ENCODE results near the gene TMA16.
"Not testable (repeated sequence)": the region's sequence is repeated elsewhere in the genome, so short reads cannot be mapped to it uniquely, and the experiment has no call there.

The TMA16 gene

DNA sequence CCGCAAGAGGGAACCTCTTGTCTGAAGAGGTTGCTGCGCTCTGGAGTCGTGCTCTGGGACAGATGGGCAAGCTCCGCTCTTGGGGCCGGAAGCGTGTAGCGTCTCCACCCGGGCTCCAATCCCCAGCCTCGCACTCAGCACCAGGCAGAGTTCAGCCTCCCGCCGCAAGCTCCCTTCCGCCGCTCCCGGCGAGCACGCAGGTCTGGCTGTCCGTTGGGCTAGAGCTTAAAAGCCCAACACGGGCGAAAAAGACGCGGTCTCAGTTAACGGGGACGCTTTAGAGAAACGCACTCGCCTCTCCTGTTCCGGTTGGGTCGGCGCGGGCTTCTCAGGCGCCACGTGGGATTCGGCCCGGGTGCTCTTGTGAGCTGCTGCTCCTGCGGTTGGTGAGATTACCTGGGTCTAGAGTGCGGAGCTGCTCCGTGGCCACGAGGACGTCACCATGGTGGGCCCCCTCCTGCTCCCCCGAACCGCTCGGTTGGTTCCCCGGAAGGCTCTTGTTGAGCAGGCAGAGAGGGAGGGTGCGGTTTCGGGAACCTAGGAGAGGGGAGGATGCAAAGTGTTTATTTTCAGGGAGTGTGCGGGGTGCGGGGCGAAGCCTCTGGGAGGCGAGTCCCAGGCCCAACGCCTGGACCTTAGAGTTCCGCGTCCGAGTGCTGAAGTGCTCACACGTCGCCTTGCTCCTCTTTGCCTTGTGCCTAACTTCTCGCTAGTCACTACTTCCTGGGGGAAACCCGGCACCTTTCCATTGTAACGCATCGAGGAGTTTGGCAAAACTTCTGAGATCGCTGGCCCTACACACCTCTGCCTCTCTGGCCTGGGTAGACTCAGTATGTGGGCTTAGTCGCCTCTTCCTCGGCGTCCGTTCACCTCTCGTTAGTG lies at the start of gene TMA16:
Gene TMA16 (plus strand): TSS at position 331 of the 882 bp plus-strand sequence. CDS start 112 bp downstream, at position 443.
- DNase-seq = peak; percentile 20 to 86 (median 72)

DNA sequence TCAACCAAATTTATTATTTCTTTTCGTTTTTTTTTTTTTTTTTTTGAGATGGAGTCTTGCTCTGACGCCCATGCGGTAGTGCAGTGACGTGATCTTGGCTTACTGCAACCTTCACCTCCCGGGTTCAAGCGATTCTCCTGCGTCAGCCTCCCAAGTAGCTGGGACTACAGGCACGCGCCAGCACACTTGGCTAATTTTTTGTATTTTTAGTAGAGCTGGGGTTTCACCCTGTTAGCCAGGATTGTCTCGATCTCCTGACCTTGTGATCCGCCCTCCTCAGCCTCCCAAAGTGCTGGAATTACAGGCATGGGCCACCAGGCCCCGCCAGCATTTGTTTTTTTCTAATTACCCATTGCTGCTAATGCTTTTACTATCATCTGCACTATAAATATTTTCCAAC lies 47.5 kb upstream of the TMA16 start:
- DNase-seq = not testable (repeated sequence)

DNA sequence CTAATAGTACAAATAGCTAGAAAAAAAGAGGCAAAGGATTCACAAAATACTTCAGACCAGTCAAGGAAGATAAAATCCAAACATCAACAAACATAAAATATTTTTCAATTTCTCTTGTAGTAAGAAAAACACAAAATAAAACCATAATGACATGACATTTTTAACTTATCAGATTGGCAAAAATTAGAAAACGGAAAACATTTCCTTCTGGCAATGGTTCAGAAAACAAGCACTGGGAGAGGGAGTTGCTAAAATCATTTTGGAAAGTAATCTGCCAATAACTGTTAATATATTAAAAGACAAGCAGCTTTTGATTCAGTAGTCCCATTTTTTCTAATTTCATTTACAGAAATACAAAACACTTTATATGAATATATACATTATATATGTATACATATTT lies 47.0 kb upstream of the TMA16 start:
- no peak for DNase-seq

DNA sequence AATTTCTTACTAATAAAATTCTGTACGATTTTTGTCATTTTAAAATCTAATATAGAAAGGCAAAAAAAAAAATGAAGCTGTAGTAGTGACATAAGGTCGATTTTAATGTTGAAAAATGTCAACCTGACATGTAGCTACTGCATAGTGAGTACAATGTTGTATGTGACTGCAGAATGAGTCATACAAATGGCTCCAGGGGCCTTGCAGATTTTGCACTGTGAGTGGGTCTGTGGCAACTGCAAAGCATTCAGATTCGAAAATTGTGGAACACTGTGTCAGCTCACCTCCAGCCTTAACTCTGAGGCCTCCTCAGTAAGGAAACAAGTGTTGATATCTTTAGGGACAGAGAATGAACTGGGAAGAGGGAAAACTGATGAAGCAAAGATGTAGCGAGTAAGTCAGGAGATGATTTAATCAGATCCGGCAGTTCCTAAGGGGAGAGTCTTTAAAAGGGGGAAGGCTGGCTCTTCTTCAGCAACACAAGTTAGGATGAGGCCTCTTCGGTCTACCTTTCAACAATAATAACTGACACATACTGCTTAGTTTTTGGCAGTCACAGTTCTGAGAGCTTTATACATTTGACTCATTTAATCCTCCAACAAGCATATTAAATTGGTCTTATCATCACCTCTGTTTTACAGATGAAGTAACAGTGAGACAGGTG lies 45.8 kb upstream of the TMA16 start:
- DNase-seq = no peak

DNA sequence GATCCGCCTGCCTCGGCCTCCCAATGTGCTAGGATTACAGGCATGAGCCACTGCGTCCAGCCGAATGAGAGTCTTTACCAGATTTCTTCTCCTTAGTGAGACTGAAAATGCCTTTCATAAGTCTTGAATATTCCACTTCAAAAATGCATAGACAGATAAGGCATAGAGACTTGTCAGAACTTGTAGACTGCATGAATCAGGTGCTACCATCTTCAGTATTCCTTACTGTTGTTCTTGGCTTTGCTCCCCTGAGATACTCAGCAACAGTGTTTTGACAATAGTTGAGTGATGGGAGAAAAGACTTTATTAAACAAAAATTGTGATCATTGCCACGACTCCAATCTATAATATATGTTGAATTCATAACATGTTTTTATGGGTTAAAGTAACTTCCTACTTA lies 31.9 kb upstream of the TMA16 start:
- DNase-seq = no peak

DNA sequence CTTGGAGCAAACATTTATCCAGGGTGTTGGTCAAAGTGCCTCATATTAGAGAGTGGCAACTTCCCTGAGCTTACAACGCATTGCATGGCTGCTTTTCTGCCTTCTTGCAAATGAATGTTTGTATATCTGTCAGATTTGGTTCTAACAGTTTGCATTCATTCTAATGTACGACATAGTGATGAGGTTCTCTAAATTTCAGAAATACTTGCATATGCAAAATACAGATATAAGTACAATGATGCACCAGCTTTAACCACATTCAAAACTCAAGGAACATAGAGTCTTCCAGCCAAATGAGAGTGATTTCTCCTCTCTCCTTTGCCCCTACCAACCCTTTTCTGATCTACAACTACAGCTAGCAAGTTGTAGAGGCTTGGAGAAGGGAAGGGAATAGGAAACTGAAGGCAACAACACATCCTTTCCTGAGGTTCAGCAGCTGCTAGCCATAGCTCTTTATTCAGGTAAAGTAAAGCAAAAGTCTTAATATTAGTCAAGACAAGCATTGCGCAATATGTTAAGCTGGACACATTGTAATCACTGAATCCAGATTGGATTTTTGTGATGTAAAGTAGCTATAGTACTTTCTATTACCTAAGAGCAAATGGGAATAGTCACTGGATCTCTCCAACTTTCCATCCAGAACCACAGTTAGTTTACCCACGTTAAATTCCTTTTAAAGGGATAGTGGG lies 27.3 kb upstream of the TMA16 start:
- no peak for DNase-seq

DNA sequence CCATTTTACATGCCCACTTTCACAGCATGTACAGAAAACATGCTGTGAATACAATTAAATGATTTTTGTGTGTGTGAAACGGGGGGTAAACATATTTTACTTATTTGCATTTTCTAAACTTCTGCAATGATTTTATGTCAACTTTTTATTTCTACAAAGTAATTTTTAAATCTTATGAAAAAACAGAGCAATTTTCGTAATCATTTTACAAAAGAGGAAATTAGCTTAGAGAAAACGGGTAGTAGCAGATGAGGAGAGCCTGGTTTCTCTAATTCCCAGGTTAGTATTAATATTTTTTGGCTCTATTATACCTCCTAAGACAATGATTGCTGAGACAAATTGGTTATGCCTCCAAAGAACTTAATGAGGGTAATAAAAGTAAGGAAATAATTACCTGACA lies 24.1 kb upstream of the TMA16 start:
- no peak for DNase-seq

DNA sequence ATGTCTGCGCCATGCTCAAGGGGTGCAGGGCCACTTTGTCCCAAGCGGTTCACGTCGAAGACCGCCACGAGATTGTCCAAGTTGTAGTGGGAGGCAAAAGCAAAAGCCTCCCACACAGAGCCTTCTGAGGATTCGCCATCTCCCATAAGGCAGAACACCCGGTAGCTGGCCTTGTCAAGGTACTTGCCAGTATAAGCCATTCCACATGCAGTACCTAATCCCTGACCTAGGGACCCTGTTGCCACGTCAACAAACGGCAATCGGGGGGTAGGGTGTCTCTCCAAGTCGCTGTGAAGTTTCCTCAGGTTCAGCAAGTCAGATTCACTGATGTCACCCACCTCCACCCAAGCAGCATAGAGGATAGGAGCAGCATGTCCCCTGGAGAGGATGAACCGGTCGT lies 21.4 kb upstream of the TMA16 start:
- DNase-seq = no peak

DNA sequence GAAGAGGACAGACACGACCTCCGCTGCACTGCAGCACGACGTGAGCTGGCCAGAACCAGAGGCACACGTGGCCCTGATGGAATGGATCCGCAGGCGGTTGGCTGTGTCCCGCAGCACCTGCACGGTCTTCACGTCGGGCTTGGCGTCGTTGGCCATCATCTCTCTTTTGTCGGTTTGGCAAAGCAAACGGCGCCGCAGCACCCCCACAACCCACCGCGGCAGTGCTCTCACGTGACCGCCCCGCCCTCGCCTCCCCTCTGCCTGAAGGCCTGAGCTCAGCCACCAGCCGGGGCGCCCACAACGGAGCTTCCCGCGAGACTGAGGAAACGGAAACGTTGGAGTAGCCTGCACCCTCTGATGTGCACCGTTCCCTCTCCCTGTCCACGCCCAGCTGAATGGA lies 20.9 kb upstream of the TMA16 start, which contains the start of gene TKTL2:
Gene TKTL2 (minus strand): TSS at position 179 of the 400 bp plus-strand sequence. CDS start 20 bp downstream, at position 159.
- no peak for DNase-seq

DNA sequence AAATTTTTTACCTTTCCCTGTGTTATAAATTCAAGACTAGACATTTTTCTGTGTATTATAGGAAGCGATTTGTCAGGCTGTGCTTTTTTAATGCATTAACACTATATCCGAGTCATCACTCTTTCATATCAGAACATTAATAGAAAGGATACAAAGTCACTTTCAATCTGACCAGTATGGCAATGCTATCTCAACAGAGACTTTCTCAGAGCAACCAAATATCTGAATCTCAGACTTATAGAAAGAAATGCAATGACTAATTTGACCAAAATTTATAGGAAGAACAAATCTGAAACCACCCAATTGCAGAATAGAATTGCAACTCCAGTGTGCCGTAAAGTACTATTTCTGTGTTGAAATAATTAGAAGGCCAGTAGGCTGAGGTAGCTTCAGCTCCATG lies 20.5 kb upstream of the TMA16 start:
- DNase-seq = no peak

DNA sequence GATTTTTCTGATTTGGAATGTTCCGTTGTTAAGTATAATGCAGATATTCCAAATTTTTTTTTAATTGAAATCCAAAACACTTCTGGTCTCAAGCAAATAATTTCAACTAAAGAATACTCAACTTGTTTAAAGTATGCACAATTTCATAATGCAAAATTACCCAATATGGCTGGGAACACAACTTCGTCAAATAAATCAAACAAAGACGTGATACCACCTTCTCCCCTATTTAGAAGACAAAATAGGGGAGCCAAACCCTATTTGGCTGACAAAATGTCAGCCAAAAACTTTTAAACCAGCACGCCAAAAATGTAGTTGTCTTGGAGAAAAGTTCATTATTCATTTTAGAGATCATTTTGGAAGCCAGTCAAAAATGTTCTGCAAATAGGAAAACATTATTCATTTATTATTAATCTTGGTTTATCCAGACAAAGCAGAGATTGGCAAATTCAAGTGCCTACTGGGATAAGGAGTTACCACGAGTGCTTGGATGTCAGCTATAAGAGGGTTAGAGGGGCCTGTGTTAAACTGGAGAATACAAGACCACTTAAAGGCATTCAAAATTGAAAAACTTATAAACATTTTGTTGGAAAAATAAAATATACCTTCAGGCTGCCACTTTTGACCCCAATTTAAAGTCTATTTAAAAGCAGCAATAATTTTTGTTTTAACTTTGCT lies 17.6 kb upstream of the TMA16 start:
- DNase-seq = no peak

DNA sequence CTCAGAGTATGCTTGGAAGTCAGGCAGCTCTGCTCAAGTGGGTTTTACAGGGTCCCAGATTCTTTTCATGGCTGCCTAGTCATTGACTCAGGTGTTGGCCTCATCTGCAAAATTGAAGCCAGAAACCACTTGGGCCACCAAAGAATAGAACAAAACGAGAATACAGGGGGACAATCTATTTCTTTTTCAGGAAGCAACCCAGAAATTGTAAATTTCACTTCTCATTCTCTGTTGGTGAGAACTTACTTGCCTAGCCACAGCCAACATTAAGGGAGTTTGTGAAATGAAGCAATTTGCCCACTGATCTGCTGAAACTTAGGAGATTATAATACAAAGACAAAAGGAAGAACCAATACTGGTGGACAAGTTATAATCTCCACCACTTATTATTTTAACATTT lies 12.3 kb upstream of the TMA16 start:
- DNase-seq = no peak

DNA sequence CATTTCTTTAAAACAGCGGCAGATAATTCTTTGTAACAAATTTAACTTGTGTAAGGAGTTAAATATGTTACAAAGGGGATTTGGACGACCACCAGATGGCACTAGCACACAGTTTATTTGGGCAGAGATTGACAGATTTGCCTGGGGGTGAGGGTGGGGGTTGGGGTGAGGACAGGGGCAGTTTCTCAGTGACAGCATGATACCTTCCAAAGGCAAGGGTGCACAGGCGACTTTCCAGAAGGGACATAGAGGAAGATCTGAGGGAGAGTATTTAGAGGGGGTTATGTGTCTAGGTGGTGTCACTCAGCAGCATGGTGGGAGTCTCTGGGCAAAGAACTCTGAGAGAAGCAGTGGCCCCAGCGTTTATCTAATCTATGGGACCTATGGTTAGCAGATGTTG lies 9.6 kb upstream of the TMA16 start:
- DNase-seq = peak in 29 of 56 donors; percentile 1 to 58 (median 7)

DNA sequence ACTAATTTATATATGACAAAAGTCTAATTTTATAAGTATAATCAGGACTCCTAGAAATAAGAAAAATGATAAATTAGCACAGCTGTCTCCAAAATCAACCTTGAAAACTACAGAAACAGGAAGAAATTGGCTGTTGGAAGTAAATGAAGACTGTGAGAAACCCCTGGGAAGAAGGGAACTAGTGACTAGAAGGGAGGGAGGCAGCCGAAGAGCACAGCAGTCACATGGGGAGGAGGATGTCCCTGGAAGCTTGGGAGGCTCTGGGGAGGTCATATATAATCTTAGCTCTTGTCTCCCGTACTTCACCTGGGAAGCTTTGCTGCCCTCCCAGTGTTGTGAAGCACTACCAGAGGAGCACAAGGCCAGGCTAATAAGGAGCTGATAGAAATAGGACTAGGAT lies 8.9 kb upstream of the TMA16 start:
- no peak for DNase-seq

DNA sequence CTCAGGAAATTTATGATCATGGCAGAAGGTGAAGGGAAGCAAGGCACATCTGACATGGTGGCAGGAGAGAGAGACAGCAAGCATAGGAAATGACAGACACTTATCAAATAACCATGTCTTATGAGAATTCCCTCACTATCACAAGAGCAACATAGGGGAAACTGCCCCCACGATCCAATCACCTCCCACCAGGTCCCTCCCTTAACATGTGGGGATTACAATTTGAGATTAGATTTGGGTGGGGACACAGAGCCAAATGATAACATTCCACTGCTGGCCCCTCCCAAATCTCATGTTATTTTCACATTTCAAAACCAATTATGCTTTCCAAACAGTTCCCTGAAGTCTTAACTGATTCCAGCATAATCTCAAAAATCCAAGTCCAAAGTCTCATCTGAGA lies 8.2 kb upstream of the TMA16 start:
- no peak for DNase-seq

DNA sequence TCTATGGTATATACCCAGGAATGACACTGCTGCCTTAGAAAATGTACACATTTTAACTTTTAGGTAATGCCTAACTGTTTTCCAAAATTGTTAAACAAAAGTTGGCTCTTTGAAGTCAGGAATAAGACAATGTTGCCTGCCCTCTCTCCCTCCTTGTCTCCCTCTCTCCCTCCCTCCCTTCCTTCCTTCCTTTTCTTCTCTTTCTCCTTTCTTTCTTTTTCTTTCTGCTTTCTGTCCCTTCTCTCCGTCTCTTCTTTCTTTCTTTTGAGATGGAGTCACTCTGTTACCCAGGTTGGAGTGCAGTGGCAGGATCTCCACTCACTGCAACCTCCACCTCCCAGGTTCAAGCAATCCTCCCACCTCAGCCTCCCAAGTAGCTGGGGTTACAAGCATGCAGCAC lies 4.6 kb upstream of the TMA16 start:
- DNase-seq = no peak

DNA sequence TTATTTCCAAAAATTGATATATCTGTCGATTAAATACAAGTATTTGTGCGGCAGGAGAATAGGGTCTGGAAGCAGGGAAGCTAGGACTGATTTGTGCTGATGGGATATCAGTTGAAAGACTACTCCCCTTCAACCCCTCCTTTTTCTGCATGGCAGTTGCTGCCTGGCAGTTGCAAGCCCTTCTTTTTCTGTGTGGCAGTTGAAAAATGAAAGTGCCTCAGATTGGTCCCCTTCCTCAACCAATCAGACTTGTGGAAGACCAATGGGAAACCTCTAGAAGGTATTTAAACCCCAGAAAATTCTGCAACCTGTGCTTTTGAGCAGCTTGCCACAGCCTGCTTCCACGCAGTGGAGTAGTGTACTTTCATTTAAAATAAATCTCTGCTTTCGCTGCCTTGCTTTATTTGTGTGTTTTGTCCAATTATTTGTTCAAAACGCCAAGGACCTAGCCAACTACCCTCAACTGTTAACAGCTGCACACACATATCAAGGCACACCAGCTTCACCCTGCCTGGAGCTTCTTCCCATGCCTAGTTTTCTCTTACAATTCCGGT lies 1.5 kb upstream of the TMA16 start:
- DNase-seq = no peak

DNA sequence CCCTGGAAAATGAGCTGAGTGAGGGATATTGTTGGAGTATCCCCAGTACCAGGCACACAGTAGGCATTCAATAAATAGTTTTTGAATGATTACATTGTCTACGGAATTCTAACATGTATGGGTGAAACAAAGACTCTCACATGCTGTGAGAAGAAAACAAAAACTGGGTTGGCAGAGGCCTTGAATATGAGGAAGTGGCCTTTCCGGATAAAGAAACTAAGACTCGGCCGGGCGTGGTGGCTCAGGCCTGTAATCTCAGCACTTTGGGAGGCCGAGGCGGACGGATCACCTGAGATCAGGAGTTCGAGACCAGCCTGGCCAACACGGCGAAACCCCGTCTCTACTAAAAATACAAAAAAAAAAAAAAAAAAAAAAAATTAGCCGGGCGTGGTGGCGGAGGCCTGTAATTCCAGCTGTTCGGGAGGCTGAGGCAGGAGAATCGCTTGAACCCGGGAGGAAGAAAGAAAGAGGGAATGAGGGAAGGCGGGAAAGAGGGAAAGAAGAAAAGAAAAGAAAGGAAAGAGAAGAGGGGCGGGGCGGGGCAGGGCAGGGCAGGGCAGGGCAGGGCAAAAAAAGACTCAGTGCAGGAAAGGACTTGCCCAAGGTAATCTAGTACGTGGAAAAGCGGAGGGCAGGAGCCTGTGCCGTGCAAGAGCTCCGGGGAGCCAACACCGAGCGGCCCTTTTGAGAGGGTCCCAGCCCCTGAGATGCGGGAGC lies 689 bp upstream of the TMA16 start:
- peak in 3 of 56 donors; percentile 3 to 5 (median 5) for DNase-seq

DNA sequence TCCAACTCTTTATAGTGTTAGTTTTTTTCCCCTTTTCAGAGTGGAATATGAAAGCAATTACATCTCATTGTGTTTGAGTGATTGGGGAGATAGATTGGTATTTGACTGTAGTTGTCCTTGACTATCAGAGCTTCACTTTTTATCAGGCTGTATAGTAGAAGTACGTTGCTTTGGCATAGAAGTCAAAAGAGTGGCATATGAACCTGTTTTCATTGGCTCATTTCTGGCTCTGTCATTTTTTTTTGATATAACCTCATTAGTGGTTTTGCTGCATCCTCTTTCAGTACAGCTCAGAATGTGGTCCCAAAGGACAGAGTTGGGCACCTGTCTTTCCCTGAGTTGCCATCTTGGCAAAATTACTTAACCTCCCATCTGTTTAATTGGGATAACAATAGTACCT lies 1.4 kb downstream of the TMA16 start:
- DNase-seq = no peak

DNA sequence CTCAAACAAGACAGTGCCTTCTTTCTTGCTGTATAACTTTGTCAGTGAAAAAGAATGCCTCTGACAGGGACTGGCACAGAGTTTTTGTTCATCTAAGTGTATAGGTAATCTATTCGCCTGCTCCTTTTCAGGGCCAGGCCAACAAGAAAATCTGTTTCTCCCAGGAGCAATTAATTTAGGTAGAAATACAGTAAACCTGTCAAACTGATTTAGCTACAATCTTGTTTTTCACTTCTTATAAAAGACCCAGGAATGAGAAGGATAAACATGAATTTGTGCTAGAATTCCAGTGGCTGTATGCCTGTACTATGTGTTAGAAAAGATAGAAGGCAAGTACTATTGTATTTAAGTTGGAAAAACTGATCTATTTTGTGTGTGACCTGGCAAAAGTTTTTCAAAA lies 6.1 kb downstream of the TMA16 start:
- no peak for DNase-seq

DNA sequence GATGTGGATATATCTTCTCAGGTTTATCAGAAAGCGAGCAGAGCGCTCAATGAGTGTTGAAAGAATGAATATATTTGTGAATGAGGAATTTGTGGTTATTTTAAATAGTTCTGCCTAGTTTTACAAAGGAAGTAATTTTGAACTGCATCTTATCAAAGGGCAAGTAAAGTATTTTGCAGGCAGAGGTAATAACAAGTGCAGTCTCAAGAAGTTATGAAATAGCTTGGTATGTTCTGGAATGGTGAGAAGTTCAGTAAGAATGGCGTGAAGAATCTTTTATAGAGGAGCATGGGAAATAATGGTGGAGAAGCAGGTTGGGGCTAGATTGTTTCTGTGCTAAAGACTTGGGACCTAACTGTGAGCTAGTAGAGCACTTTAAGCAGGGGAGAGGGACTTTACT lies 10.9 kb downstream of the TMA16 start:
- DNase-seq = no peak
